Measurements from ENCODE around the gene ATP13A4.

The ATP13A4 gene

GRCh38 chr3:193496658-193497057 is 58.0 kb downstream of the ATP13A4 start:
- no peak for DNase-seq

DNA sequence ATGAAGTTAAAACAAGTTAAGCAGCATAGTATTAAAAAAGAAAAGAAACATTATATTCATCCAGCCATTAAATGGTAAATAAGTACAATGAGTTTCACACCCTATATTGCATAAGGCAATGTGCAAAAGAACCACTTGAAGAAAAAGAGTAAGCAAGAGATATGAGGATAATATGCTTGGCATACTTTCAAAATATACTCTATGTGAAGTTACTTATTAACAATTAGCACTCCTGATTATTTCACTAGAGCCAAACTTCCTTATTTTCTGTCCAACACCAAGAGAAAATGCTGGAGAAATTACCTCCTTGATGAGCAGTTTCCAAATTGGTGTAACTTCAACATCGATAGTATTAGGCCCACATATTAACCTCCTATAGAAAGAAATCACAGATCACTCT is 63.7 kb downstream of the ATP13A4 start:
- no peak for DNase-seq

- DNase-seq = no peak
These were observed 64.1 kb downstream of the ATP13A4 start for GRCh38 chr3:193490580-193490979.

DNA sequence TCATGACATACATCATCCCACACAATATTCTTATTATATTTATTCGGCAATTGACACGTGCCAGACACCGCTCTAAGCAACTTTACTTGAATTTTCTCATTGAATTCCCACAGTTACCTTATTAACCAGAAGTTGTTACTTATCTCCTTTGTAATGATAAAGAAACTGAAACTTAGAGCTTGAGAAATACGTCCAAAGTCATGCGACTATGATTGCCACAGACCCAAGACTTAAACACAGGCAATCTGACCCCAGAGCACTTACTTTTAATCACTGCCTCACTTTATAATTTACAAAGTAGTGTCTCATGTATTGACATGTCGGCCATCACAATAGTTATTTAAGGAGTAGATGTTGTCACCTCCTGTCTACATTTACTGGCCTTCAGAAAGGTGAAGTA is 64.7 kb downstream of the ATP13A4 start:
- no peak for DNase-seq

GRCh38 chr3:193488741-193489140 is 66.0 kb downstream of the ATP13A4 start:
- DNase-seq = no peak

DNA sequence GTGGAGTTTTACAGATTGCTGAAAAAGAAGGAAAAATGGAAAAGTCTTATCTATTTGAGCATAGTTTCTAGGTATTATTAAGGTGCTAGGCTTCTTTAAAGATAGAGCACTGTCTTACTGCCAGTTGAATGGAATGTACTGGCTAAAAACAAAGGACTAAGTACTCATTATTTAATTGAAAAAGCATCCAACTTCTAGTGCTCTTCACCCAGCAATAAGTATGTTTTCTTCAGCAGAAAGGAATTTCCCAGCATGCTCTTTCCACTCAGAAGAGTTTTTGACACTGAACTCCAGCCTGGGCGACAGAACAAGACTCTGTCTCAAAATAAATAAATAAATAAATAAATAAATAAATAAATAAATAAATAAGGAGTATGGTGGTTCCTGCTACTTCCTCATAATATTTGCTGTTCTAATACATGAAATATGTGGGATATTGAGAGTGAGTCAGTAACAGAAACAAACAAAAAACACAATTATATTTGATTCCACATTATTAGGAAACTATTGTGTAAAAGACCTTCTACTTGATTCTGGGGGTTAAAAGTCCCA is 70.6 kb downstream of the ATP13A4 start:
- DNase-seq = no peak

GRCh38 chr3:193481436-193481835 is 73.3 kb downstream of the ATP13A4 start:
- DNase-seq = no peak

GRCh38 chr3:193474446-193474845 is 80.2 kb downstream of the ATP13A4 start:
- no peak for DNase-seq

- no peak for DNase-seq
These were observed 84.0 kb downstream of the ATP13A4 start for GRCh38 chr3:193470710-193471109.

DNA sequence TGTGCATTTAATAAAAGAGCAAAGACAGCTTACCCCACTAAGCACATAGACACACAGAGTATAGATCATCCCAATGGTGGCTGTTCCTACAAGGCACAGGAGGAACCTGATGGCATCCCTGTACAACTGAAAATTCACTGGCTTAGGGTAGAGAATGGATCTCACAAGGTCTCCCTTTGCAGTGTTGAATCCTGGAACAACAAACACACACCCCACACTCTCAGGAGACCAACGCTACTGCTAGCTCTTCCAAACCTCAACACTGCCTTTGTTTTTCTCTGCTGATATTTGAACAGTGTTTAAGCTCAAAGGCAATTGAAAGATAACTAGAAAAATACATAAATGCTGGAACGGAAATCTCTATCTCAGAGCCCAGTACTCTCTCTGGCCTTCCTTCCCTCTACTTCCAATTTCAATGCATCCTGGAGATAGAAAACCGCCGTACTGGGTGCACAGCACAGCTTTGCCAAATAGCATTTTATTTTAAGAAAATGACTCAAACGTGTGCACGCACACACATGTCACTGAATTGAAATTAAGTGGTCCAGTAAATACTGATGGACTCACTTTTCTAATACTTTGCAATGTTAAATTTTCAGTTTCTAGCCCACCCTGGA is 88.6 kb downstream of the ATP13A4 start:
- no peak for DNase-seq

- DNase-seq = no peak
These were observed 89.8 kb downstream of the ATP13A4 start for GRCh38 chr3:193464889-193465288.

DNA sequence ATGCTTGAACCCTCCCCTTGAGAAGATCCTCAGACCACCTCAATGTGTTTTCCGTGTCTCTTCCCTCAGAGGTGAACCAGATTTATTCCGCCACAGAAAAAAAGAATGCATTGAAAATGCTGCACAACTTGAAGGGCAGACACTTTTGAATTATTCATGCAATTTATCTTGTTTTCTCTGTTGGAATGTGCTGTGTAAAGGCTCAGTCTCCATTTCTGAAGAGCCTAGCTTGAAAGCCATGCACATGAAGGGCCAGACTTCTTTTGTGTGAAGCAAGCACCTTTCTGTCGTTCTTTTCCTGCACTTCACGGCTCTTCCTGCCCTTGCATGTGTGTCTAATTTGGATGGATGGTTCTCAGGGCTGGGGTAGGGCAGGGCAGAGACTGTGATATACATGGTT is 97.2 kb downstream of the ATP13A4 start:
- DNase-seq = no peak

DNA sequence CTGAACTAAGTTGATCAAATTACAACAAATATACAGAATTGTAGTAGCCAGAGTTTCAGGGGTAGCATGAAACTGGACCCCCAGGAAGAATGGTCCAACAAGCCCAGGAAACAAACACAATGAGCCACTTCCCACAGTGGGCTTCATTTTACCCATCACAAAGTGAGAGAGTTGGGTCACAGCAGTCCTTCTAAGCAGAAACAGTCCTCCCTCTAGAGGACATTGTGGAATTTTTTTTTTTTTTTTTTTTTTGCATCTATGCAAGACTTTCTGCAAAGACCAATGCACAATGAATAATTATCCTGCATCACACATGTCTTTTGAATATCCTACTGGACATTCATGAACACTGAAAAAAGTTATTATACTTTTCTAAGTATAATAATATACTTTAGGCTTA is 102.4 kb downstream of the ATP13A4 start:
- DNase-seq = no peak

- DNase-seq = no peak
These were observed 102.8 kb downstream of the ATP13A4 start for GRCh38 chr3:193451902-193452301.

- no peak for DNase-seq
These were observed 107.6 kb downstream of the ATP13A4 start for GRCh38 chr3:193446965-193447602.

DNA sequence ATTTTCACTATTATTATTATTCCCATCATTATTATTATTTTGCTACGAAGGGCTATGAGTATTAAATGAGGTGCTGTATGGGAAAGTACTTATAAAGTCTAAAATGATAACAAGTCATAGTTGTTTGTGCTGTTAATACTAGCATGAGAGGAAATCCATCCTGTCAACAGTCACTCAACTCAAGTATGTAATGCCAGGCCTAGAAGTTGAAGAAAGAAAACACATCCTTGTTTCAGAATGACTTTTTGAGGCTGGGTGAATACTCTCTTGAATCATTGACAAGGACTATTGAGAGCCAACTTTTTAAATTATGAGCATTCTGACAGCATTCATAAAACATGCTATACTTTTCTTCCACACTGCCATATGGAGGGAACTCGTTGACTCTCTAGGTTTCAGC is 115.3 kb downstream of the ATP13A4 start:
- DNase-seq = no peak

DNA sequence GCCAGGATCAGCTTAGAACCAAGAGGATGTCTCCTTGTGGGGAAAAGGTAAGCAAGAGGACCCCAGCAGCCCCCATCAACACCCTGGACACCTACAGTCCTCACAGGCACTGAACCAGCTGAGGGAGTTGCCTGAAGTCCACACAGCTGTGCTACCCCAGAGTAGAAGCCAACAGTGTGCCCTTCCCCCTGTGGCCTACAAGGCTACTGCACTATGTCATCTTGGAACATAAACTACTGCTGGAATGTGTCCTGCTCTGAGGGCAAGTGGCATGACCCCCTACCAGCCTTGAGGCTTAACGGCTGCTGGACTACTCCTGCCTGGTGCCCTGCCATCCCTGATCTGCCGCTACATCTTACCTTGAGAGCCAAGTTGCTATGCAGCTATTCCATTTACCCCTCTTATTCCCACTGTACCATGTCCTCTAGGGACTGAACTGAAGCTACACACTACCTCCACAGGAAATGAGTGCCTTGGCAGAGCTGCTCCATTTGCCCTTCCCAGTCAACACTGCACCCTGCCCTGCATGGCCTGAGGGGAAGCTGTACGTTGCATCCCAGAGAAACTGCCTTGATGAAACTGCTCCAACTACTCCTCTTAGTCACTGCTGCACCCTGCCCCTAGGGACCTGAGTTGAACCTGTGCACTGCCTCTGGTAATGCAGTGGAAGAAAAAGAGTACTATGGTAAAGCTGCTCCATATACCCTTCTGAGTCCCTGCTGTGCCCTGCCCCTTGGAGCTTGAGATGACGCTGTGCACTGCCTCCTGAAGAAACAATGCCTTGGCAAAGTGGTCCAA is 135.9 kb downstream of the ATP13A4 start:
- no peak for DNase-seq

DNA sequence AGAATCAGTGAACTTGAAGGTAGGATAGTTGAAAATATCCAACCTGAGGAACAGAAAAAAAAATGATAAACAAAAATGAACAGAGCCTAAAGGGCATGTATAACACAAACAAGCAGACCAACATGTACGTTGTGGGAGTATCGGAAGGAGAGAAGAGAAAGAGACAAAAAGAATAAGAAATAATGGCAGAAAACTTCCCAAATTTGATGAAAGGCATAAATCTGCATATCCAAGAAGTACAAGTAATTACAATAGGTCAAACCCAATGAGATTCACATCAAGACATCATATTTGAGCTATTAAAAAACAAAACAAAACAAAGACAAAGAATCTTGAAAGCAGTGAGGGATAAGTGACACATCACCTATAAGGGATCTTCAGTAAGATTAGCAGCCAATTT is 138.1 kb downstream of the ATP13A4 start:
- DNase-seq = no peak

GRCh38 chr3:193407688-193408087 is 147.0 kb downstream of the ATP13A4 start:
- DNase-seq = no peak

DNA sequence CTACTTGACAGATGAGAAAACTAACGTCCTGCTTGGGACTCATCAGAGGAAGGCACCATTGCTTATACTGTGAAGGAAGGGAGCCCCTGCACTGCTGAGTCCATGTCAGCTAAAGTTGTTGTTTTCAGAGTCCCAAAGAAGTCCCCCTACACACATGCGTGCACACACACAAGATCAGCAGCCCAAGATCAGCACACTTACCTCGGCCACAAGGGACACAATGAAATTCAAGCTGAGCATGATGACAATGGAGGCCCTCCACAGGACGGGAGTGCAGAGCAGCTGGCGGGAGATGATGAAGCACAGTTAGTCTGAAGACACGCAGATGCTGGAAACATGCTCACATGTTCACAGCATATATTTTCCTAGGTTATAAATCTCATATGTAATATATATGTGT is 147.6 kb downstream of the ATP13A4 start:
- no peak for DNase-seq

- no peak for DNase-seq
These were observed 151.4 kb downstream of the ATP13A4 start for GRCh38 chr3:193403307-193403706.

DNA sequence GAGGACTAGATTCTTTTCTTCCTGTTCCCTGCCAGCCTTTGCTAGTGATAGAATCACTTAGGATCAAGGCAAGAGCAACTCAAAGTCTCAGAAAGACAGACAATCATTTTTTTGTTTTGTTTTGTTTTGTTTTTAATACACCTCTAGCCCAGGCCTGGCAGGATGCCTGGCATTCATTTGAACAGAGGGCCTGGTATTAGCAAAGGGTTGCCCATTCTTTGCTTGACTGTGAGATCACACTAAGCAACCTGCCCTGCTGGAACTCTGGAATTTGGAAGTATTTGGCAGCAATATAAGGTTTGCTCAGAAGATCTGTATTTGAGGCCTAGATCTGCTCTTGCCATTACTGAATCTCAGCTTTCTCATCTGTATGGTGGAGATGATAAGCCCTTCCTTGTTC is 154.4 kb downstream of the ATP13A4 start:
- DNase-seq = no peak

GRCh38 chr3:193396451-193397244 is 158.0 kb downstream of the ATP13A4 start:
- DNase-seq = no peak
